Activated gamma-delta T cell treated with anti-CD3 and anti-CD28 coated beads, Interleukin-2, amount 50 U/mL, for 16 hours (primary cell): Measurements from ENCODE around the gene PRCD.

Source experiments
- DNase-seq: peaks from one replicate; pipeline ENCODE4 v3.0.0-alpha.2; 2020; ENCODE audit warnings: low read depth

Gene PRCD, protein sequence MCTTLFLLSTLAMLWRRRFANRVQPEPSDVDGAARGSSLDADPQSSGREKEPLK

DNA sequence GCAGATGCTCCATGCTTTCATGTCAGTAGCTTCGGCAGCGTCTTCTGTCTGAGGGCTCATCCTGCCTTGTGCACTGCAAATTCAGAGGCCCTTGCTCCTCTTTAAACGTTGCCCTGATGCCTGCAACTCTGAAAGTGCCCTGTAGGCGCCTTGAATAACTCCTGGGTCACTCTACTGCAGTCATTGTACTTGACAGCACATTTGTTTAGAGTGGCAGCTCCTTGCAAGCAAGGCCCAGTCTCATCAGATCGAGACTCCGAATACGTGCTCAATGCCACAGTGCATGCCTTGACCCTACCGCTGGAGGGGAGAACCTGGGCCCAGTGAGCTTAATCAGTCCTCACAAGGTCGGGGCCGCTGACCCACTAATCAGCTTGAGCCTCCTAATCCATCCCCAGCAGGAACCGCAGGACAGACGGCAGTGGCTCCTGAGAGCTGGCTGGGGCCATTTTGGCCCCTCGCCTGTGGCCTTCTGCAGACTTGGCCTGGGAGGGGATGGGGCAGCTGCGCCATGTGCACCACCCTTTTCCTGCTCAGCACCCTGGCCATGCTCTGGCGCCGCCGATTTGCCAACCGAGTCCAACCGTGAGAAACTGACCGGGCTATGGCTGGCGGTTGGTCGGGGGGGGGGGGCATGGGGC, at the start of gene PRCD:
Gene PRCD, plus strand, starts transcription at position 414 of the 641 bp plus-strand sequence. Its CDS starts 98 bp downstream, at position 512.
- no peak for DNase-seq

DNA sequence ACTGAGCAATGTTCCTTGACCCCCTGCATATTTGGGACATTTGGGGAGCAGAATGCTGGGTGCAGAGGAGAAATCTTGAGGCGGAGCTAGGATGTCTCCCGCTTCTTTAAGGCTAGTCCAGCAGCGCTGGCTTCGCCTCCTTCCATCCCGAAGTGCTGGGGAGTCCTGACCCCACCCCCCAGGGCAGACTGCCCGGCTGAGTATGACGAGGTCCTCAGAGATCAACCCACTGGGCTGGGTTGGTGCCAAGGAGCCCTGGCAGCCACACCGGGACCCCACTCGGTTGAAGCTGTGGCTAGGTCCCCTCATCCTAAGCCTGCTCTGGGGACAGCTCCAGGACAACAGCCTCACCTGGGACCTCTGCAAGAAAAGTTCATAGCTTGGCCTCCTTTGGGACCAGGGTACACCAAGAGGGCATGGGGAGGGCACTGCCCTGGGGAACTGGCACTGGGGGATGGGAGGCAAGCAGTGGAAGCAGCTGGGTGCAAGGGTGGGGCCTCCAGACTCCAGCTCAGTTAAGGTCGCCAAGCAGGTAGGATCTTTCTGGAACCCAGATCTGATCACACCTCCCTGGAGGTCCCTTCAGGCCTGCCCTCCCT, 49.6 kb upstream of the PRCD start:
- DNase-seq = no peak

DNA sequence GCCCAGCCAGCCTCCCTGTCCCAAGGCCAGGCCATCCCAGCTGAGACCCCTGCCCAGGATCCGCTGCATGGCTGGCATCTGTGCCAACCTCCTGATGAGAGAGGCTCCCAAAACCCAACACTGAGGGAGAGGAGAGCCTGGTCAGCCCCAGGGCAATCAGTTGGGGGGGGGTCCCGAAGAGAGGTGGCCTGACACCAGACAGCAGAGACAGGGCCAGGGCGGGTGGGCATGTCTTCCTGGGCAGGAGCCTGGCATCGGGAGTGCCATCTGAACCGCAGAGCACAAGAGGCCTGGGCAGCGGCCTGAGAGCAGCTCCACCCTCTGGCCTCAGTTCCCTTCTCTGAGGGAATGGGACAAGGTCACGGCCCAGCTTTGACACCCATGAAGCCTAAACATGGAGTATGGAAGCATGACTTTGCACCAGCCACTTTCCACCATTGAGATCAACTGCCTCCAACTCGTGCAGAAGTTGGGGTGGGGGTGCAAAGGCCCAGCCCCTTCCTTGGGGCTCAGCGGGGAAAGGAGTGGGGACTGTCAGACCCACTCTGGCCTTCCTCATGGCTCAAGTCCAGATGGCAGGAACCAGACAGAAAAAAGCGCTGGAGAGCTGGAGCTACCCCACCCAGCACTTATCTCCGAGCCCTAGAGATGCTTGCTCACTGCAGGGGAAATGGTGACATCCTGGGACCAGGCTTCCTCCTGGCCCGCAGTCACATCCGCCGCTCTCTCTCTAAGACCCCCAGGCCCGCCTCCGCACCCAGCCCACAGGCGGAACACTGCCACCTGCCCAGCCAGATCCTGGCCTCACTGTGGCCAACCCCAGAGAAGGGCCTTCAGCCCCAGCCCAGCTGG, 48.3 kb upstream of the PRCD start:
- no peak for DNase-seq

DNA sequence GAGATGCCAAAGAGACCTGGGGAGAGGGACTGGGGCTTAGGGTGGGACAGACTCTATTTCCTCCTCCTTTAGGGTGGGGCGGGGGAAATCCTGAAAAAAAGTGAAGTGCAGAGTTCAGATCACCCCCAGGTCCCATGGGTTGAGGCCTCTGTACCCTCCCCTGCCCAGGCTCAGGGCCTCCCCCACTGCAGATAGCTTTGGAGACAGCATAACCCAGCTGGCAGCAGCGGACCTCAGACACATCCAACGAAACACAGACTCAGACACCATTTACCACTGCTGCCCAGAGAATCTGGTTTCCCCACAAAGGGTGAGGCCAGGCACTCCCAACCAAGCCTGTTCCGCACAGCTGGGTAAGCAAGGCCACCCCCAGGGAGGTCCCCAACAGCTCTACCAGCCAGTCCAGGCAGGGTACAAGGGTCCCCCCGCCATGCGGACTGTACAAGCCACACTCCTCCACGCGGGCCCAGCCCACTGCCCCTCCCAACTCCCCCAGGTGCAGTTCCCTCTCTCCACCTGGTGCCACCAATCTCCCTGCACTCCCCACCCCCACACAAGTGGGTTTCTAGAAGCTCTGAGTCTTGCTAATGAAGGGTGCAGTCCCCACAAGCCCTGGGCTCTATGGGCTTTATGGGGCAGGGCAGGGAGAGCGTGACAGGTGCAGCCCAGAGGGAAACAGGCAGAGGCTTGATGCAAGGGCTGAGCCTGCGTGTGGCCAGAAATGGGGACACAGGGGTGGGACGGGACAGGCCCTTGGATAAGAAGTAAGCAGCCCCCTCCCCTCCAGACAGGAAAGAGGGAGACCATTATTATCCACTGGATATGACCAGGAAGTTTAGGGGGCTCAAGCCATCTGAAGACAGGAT, 47.5 kb upstream of the PRCD start:
- DNase-seq = no peak

DNA sequence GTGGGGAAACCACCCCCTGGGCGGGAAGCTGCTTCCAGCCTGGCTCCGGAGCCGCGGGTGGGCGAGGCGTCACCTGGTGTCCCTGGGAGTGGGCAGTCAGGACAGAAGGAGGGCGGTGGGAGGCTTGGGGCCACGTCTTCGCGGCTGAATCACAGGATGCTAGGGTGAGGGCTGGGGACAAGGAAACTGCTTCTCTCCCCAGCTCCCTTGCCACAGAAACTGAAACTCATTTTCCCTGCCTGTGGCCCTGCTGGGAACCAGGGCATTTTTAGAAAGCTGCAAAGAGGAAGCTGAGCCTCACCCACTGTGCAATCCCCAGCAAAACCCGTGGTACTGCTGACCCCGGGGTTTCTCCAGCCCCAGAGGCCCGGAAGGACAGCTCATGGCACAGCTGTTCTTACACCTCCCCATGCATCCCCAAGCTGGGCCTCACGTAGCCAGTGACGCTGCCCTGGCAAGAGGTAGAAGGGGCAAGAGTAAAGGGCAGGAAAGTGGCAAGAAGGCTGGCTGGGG, 46.8 kb upstream of the PRCD start:
- DNase-seq = peak; percentile 28

DNA sequence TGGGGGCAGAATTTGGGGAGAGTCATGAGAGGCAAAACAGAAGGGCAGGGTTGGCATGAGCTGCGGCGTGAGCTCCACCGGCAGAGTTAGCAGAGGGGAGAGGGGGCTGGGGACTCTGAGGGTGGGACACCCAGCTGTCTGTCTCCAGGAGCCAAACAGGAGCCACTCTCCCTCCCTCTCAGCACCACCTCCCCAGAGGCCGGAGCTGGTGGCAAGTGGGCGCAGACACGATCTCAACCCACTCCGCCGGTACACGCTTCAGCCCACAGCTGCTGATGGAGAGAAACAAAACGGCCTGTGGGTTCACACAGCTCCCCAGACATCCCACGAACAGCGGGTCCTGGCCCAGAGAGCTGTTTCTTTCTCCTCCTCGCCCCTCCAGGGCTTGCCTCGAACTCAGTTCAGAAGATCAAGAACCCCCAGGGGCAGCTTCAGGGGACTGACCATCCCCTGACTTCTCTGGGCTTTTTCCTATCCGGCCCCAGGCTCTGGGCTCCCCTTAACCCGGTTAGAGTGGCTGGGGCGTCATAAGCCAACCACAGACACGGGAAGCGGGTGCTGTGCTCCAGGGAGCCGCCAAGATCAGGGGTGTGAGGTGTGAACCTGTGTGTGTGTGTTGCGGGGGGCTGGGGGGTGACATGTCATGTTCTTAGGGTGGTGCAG, 46.2 kb upstream of the PRCD start:
- DNase-seq = peak; percentile 24

DNA sequence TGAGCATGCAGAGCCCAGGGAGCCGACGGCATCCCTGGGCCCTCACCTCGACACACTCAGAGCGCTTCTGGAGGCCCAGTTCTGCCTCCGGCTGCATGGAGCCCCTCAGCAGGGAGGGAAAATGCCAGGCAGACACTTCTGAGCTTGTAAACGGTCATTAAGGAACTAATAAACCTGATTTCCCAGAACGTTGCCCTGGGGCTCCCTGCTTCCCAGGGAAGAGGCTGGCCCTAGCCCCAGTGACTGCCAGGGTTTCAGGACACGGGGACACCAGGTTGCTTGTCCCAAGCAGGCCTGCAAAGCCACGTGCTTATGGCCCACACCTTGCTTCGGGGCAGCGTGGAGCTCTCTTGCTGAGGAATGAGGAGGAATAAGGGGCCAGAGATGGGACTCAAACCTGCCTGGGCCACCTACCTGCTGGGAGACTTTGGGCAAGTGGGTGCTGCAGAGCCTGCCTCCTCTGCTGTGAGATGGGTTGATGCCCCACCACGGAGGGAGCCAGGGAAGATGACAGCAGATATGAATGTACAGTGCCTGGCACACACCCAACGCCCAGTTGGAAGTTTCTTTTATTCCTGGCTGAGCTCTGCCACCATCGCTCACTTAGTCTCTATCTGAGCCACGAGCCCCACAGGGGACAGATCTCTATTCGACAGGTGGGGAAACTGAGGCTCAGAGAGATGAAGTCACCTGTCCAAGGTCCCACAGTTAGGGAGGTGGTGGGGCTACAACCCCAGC, 44.0 kb upstream of the PRCD start:
- DNase-seq = no peak

DNA sequence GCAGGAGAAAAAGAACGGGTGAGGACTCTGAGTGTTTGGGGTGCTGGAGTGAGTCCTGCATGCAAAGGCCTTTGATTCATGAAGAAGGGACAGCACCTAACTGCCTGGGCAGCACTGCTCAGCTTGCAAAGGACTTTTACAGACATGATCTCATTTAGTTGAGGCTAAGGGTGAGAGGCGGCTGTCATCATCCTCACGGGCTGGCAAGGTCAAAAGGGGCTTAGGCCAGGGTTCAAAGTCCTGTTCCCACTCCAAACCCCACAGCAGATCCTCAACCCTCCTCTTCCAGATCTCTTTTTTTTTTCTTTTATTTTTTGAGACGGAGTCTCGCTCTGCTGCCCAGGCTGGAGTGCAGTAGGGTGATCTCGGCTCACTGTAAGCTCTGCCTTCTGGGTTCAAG, 43.4 kb upstream of the PRCD start:
- no peak for DNase-seq

DNA sequence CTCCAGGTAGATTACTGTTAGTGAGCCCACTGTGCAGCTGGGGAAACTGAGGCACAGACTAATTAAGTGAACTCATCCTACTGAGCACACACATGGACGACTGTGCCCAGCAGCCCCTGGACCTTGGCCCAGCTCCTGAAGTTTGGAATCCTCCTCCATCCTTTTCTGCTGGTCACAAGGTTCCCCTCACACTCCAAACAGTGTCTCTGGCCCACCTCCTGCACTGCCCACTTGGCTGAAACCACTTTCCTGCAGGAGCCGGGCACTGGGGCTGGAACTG, 42.2 kb upstream of the PRCD start:
- no peak for DNase-seq

DNA sequence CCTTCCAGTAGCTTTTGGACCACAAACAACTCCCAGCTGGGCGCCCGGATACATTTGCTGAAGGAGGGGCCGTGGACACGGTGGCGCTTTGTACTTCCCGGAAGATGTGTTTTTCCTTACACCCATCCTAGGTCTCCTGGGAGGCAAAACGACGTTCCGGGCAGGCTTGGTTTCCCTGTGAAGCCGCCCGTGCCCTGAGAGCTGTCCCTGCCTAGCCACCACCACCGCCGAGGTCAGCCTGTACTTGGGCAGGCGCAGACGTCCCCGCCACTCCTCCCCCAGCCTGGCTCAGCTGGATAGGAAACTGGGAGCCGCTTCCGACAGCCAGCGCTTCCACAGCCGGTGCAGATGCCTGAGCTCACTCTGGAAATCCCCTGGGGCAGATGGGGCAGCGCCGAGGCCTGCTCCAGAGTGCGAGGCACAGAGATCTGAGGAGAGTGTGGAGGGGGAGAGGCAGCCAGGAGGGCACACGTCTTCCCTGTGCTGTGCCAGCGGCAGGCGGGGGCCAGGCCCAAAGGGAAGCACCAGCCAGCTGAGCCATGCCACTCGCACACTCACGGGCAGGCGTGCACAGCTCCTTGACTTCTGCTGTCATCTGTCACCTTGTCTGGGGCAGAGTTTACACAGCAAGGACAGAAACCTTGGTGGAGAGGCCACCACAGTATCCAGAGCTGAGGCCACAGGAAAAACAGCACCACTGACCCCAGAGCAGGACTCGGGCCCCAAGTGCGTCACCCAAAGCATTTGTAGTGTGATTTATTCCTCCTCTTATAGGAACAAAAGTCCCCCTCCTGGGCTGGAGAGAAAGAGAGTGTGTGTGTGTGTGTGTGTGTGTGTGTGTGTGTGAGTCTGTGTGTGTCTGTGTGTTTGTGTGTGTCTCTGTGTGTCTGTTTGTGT, 41.6 kb upstream of the PRCD start:
- DNase-seq = no peak

DNA sequence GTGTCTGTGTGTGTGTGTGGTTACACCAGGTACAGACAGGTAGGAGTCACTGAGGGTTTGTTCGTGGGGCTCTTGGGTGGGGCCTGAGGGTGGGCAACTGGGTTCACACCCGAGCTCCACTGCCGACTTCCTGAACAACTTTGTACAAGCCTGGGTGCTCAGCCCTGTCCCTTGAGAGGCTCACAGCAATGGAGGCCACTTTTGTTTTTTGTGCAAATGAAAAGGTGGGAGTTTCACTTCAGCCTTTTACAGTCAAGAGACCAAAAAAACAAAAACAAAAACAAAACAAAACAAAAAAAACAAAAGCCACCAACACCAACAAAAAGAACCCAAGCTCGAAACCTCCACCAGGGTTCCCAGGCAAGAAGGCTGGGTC, 41.0 kb upstream of the PRCD start:
- no peak for DNase-seq

DNA sequence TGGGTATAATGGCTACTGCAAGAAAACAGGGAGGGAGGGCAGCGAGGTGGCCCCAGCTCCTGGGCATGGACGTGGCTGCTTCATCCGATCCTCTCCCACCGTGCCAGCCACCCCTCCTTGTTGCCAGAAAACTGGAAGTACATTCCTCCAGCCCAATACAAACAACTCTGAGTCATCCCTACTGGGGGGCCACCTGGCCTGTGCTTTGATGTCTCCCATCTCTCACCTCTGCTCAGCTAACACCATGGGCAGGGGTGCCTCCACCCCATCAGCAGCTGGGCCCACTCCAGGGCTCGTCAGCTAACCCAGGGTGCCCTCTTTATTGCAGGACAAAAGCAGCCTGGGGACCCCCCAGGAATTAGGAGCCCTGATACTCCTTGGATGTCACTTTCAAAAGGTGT, 40.6 kb upstream of the PRCD start:
- no peak for DNase-seq

DNA sequence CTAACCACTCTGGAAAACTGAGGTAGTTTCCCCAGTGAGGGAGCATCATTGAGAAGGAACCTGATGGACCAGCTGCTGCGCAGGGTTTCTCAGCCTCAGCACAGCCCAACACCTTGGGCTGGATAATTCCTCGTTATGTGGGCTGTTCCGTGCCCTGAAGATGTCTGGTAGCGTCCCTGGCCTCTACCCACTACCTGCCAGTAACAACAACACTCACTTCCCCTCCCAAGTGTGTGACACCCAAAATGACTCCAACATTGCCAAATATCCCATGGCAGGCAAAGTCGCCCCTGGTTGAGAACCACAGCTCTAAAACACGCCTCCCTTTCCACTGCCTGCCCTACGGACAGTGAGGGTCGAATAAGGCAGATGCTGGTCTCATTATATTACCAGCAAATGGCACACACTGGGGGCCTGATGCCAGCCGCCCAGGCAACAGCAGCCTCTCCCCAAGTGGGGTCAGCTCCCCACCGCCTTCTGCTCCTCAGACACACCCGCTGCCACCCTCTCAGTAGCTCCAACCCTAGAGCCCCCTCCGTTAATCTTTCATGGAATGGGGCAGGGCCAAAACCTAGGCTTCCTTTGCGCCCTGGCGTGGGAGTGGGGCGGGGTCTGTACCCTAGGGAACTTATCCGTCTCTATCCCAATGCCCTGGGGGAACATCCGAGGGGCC, 39.6 kb upstream of the PRCD start:
- no peak for DNase-seq

DNA sequence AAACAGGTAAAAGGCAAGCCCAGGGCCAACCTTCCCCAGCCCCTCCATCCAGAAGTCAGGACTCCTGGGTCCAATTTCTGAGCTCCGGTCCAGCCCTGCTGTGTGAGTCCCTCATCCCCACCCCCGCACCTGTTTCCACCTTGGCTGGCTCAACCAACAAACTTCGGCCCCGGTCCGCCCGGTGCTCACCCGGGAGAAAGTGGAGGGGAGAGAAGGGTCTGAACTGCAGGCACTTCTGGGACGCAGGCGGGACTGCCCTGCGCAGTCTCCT, 39.2 kb upstream of the PRCD start:
- DNase-seq = no peak

DNA sequence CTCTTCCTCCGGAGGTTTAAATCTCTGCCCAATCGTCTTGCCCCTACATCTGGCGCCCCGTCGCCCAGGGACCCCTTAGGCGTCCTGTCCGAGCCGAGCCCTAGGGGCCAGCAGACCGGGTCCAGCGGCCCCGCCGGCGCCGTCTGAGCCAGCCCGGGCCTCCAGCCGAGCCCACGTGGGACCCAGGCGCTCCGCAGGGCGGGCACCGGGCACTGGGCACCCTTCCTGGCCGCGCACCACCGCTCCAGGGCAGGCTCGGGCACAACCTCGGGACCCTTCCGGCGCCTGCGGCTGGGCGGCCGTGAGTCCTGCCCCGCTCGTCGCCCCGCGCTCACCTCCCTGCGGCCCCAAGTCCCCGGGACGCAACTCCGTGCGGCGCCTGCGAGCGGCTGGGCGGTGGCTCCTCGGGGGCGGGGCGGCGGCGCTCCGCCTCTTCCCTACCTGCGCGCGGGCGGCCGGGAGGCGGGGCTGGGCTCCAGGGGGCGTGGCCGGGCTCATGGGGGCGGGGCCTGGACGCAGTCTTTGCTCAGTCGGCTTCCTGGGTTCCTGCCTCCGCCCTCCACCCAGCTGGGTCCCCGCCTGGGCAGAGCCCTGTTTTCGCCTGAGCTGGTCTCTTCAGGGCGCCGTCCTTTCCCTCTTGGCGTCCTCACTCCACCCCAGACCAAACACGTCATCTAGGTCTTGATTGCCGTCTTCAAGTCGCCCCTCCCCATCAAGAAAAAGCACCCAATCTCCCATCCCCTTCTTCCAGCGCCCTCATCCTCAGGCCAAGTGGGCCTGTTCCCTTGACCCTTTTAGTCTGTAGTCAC, 38.6 kb upstream of the PRCD start, which contains the start of gene RHBDF2:
Gene RHBDF2, minus strand, starts transcription at position 406 of the 809 bp plus-strand sequence. CDS start 19,899 bp downstream, outside the sequence.
- DNase-seq = peak; percentile 95

DNA sequence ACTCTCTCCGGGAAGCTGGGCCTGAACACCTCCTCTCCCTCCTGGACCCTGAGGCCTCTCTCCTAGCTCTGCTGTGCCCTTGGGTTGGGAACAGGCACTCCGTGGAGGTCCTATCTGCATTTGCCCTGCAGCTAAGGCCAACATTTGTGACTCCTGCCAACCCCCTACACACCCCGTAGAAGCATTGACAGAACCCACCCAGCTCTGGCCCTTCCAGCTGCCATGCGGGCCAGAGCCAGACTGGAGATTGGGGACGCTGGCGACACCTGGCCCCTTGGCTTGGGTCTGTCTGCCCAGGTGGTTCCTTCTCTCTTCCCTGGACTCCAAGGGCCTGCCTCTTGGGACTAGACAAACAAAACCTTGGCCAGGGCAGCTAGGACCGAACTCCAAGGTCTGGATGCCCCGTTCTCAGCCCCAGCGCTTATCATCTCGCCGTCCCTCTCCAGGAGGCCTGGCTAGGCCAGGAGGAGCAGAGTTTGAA, 38.0 kb upstream of the PRCD start:
- no peak for DNase-seq

DNA sequence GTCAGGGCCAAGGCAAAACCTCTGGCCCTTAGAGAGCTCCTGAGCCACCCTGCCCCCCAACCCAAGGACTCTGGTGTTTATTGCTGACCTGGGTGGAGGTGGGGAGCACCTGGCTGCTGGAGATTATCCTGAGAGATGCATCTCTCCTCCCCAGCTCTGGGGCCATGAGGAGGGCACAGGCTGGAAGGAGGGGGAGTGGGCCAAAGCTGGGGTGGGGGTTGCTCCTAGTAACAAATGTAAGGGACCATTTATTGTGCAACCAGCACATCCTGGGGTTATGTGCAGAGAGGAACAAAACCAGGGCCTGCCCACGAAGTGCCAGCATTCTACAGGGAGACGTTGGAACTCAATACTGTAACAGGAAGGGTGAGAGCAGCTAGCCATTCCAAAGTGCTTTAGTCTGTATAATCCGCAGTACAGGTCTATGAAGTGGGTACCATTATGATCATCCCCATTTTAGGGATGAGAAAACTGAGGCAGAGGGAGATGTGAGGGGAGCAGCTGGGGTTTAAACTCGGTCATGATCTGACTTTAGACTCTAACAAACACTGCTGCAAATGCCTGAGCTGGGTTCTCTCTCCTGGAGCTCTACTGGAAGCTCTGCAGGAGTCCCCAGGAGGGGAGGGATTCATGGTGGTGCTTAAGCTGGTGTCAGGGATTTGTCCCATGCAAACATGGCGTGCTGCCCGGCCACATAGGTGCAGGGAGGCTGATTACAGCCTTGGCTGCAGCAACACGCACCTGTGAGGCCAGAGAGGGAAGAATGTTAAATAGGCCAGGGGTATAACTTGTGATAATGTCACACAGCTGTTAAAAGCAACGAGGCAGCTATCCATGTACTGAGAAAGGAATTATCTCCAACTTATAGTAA, 37.3 kb upstream of the PRCD start:
- DNase-seq = no peak
